Fibroblast of lung (primary cell): ENCODE measurements around the gene C6orf132. TPM values are rescaled to one million over a fixed set of nuclear protein-coding genes. Genes with fewer than 3 reads are reported as not detected.
"Not testable (repeated sequence)": the region's sequence is repeated elsewhere in the genome, so short reads cannot be mapped to it uniquely, and the experiment has no call there.

Experiments used
- DNase-seq, 2 donors: peaks; one replicate each; pipeline versions ENCODE4 v3.0.0 to v3.0.0-alpha.2; 2010; ENCODE audit warnings: low read depth in 2 of 2
- H2AFZ ChIP-seq: 2 replicates; pipeline ENCODE4 v1.5.1; 2012; ENCODE audit warnings: low read length, control low read depth, inconsistent platforms
- H3K27ac ChIP-seq: 2 replicates; pipeline ENCODE4 v1.5.1; 2011; ENCODE audit warnings: low read length, control low read depth; ENCODE audit not compliant: insufficient read depth
- H3K27me3 ChIP-seq: 2 replicates; pipeline ENCODE4 v1.5.1; 2011; ENCODE audit warnings: mild to moderate bottlenecking, low read length; ENCODE audit not compliant: control insufficient read depth, insufficient read depth
- H3K36me3 ChIP-seq: 2 replicates; pipeline ENCODE4 v1.5.1; 2011; ENCODE audit warnings: low read length; ENCODE audit not compliant: control insufficient read depth, insufficient read depth
- H3K4me1 ChIP-seq: 2 replicates; pipeline ENCODE4 v1.5.1; 2011; ENCODE audit warnings: low read length; ENCODE audit not compliant: control insufficient read depth, insufficient read depth; ENCODE audit errors: extremely low read depth
- H3K4me2 ChIP-seq: 2 replicates; pipeline ENCODE4 v1.5.1; 2011; ENCODE audit warnings: low read length, control low read depth; ENCODE audit not compliant: insufficient read depth; ENCODE audit errors: extremely low read depth
- H3K4me3 ChIP-seq, 4 experiments: fragments of 200-600 bp in 1 of 4; sonication (generic) in 1 of 4; replicated peaks in 1 of 4; 2 replicates each; pipeline ENCODE4 v1.5.1; 2011 to 2016; ENCODE audit warnings: low read length in 4 of 4, low read depth in 3 of 4, mild to moderate bottlenecking in 3 of 4, control low read depth in 2 of 4, inconsistent platforms in 1 of 4, mixed read lengths in 1 of 4; ENCODE audit not compliant: insufficient read depth in 1 of 4; ENCODE audit errors: control extremely low read depth in 1 of 4
- H3K79me2 ChIP-seq: 2 replicates; pipeline ENCODE4 v1.5.1; 2012; ENCODE audit warnings: mild to moderate bottlenecking, low read length, inconsistent platforms; ENCODE audit not compliant: control insufficient read depth, insufficient read depth
- H3K9ac ChIP-seq: 2 replicates; pipeline ENCODE4 v1.5.1; 2011; ENCODE audit warnings: mild to moderate bottlenecking, low read length, control low read depth; ENCODE audit not compliant: insufficient read depth
- H3K9me3 ChIP-seq: 2 replicates; pipeline ENCODE4 v1.5.1; 2012; ENCODE audit warnings: low read depth, low read length; ENCODE audit not compliant: control insufficient read depth, insufficient read depth
- H4K20me1 ChIP-seq: 2 replicates; pipeline ENCODE4 v1.5.1; 2011; ENCODE audit warnings: low read length; ENCODE audit not compliant: control insufficient read depth, insufficient read depth; ENCODE audit errors: extremely low read depth
- EZH2 ChIP-seq: IDR thresholded peaks from 2 replicates; pipeline ENCODE4 v1.5.1; 2012; ENCODE audit warnings: low read length, control low read depth, mild to moderate bottlenecking; ENCODE audit errors: missing control alignments
- polyA plus RNA-seq, 2 donors: library from polyadenylated mRNA; depleted of rRNA in 1 of 2; stranded (reverse) in 1 of 2; unstranded in 1 of 2; fragments of >200 nt; gene quantifications; 2 replicates each; pipeline ENCODE4 v1.2.1, GENCODE V29; 2011 to 2012; ENCODE audit warnings: missing spikeins in 1 of 2
- total RNA-seq: library from RNA; depleted of rRNA; stranded (reverse); fragments of >200 nt; gene quantifications from 2 replicates; pipeline ENCODE4 v1.2.1, GENCODE V29; 2014
- TF ChIP-seq, protein P1 (sequence below), 2 donors: IDR thresholded peaks in 1 of 2; conservative IDR thresholded peaks in 1 of 2; 1 replicate in 1 of 2; 2 replicates in 1 of 2; pipeline ENCODE4 v1.5.1; 2011 to 2012; ENCODE audit warnings: low read length in 2 of 2, control low read depth in 1 of 2, inconsistent platforms in 1 of 2, low read depth in 1 of 2, mild to moderate bottlenecking in 1 of 2

C6orf132 gene
- total and polyA plus RNA-seq, 2 donors (not counting 1 experiment from before 2014, with no cell fraction given), result 0.87 to 1.2 TPM

- TF ChIP-seq EZH2, result no peak
- TF ChIP-seq, protein P1, sequence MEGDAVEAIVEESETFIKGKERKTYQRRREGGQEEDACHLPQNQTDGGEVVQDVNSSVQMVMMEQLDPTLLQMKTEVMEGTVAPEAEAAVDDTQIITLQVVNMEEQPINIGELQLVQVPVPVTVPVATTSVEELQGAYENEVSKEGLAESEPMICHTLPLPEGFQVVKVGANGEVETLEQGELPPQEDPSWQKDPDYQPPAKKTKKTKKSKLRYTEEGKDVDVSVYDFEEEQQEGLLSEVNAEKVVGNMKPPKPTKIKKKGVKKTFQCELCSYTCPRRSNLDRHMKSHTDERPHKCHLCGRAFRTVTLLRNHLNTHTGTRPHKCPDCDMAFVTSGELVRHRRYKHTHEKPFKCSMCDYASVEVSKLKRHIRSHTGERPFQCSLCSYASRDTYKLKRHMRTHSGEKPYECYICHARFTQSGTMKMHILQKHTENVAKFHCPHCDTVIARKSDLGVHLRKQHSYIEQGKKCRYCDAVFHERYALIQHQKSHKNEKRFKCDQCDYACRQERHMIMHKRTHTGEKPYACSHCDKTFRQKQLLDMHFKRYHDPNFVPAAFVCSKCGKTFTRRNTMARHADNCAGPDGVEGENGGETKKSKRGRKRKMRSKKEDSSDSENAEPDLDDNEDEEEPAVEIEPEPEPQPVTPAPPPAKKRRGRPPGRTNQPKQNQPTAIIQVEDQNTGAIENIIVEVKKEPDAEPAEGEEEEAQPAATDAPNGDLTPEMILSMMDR (conservative IDR thresholded peaks at IDR 0.05 in 1 of 2, IDR thresholded peaks at IDR 0.05 in 1 of 2; ENCODE audit: low read depth in 1 of 2, low read length in 2 of 2), result no peak
- no peaks in the 10 kb centered on the region for H3K36me3 ChIP-seq
- no peak within 1 kb of the TSS for H2AFZ ChIP-seq
- no peaks in the 10 kb centered on the region for H3K9me3 ChIP-seq
- H4K20me1 ChIP-seq, result no peaks in the 10 kb centered on the region
- no peaks in the 10 kb centered on the region for H3K4me1 ChIP-seq
- H3K4me2 ChIP-seq, result no peak within 1 kb of the TSS
- DNase-seq, result no peak
- no peak within 1 kb of the TSS for H3K4me3 ChIP-seq
- no peaks in the 10 kb centered on the region for H3K27me3 ChIP-seq
- H3K9ac ChIP-seq, result no peak within 1 kb of the TSS
- no peaks in the 10 kb centered on the region for H3K79me2 ChIP-seq
- no peak within 1 kb of the TSS for H3K27ac ChIP-seq
Observed at GRCh38 chr6:42173101-42173500, 30.7 kb upstream of the C6orf132 start, which contains the start of gene GUCA1A. GUCA1A (plus strand) TSS chr6:42173364; CDS start chr6:42173614, 250 bp downstream.

- Histone ChIP-seq H3K9me3 (no peaks in the 10 kb centered on the region), H3K27me3 (no peaks in the 10 kb centered on the region), H3K36me3 (no peaks in the 10 kb centered on the region), H3K79me2 (no peaks in the 10 kb centered on the region), H2AFZ (no peak overlapping the region), H3K27ac (no peak overlapping the region), H3K4me1 (no peaks in the 10 kb centered on the region), H4K20me1 (no peaks in the 10 kb centered on the region), H3K4me2 (no peak overlapping the region), H3K4me3 (no peak overlapping the region), H3K9ac (no peak overlapping the region)
- TF ChIP-seq, protein P1 (conservative IDR thresholded peaks at IDR 0.05 in 1 of 2, IDR thresholded peaks at IDR 0.05 in 1 of 2; ENCODE audit: low read depth in 1 of 2, low read length in 2 of 2), result no peak
- no peak for TF ChIP-seq EZH2
- DNase-seq, result no peak
Observed at GRCh38 chr6:42171813-42172581, 29.6 kb upstream of the C6orf132 start.

GRCh38 chr6:42169780-42170179 lies 27.4 kb upstream of the C6orf132 start:
- not testable (repeated sequence) for H3K79me2 ChIP-seq, DNase-seq, H3K4me3 ChIP-seq

More at GRCh38 chr6:42169780-42170179, 27.4 kb upstream of the C6orf132 start:
- H3K9me3 ChIP-seq, H3K4me2 ChIP-seq, H3K9ac ChIP-seq, H2AFZ ChIP-seq, H4K20me1 ChIP-seq, H3K27ac ChIP-seq, H3K4me1 ChIP-seq, H3K36me3 ChIP-seq, H3K27me3 ChIP-seq: not testable (repeated sequence)
